IPS-20b (cell line): Measurements from ENCODE around the gene CFAP43.

ENCODE experiments used
- H3K27ac ChIP-seq: one replicate; pipeline ENCODE4 v1.5.1; 2013; ENCODE audit warnings: low read length
- H3K27me3 ChIP-seq: 2 replicates; pipeline ENCODE4 v1.6.1; 2013; ENCODE audit warnings: mild to moderate bottlenecking, low read length, inconsistent platforms; ENCODE audit not compliant: insufficient read depth
- H3K36me3 ChIP-seq: 2 replicates; pipeline ENCODE4 v1.6.1; 2013; ENCODE audit warnings: low read depth, mild to moderate bottlenecking, inconsistent platforms, low read length, moderate library complexity; ENCODE audit not compliant: insufficient read depth
- H3K4me1 ChIP-seq: 2 replicates; pipeline ENCODE4 v1.6.1; 2013; ENCODE audit warnings: mild to moderate bottlenecking, control low read depth, inconsistent platforms, low read length, moderate library complexity; ENCODE audit not compliant: insufficient read depth
- H3K4me3 ChIP-seq: 2 replicates; pipeline ENCODE4 v1.5.1; 2013; ENCODE audit warnings: mild to moderate bottlenecking, low read length, inconsistent platforms
- H3K9ac ChIP-seq: 2 replicates; pipeline ENCODE4 v1.6.1; 2013; ENCODE audit warnings: low read depth, mild to moderate bottlenecking, inconsistent platforms, low read length, moderate library complexity
- H3K9me3 ChIP-seq: 2 replicates; pipeline ENCODE4 v1.6.1; 2013; ENCODE audit warnings: mild to moderate bottlenecking, low read depth, low read length, inconsistent platforms; ENCODE audit not compliant: insufficient read depth

CFAP43 gene

GRCh38 chr10:104100795-104101194, 131.4 kb downstream of the CFAP43 start:
- no peak overlapping the region for H3K9ac ChIP-seq
- no peaks in the 10 kb centered on the region for H3K27me3 ChIP-seq
- no peaks in the 10 kb centered on the region for H3K36me3 ChIP-seq
- H3K27ac ChIP-seq, result no peak overlapping the region
- no peaks in the 10 kb centered on the region for H3K4me1 ChIP-seq
- no peak overlapping the region for H3K4me3 ChIP-seq
- H3K9me3 ChIP-seq, result peaks cover 10% of the 10 kb centered on the region; the same call in 1 of the 2 replicates

- no peaks in the 10 kb centered on the region for H3K27me3 ChIP-seq
- no peaks in the 10 kb centered on the region for H3K36me3 ChIP-seq
- H3K9ac ChIP-seq, result no peak overlapping the region
- no peak overlapping the region for H3K4me3 ChIP-seq
- H3K27ac ChIP-seq, result no peak overlapping the region
- H3K9me3 ChIP-seq, result peaks cover 10% of the 10 kb centered on the region; the same call in 1 of the 2 replicates
- H3K4me1 ChIP-seq, result no peaks in the 10 kb centered on the region
Measured at GRCh38 chr10:104099941-104100340, 132.2 kb downstream of the CFAP43 start.

GRCh38 chr10:104099269-104099668, 132.9 kb downstream of the CFAP43 start:
- no peak overlapping the region for H3K27ac ChIP-seq
- H3K4me1 ChIP-seq, result no peaks in the 10 kb centered on the region
- peaks cover 10% of the 10 kb centered on the region; the same call in 1 of the 2 replicates for H3K9me3 ChIP-seq

GRCh38 chr10:104098358-104098925, 133.7 kb downstream of the CFAP43 start:
- H3K27ac ChIP-seq, result no peak overlapping the region
- no peaks in the 10 kb centered on the region for H3K27me3 ChIP-seq
- H3K4me3 ChIP-seq, result no peak overlapping the region
- H3K9ac ChIP-seq, result no peak overlapping the region
- H3K4me1 ChIP-seq, result no peaks in the 10 kb centered on the region
- H3K9me3 ChIP-seq, result peaks cover 10% of the 10 kb centered on the region; the same call in 1 of the 2 replicates
- H3K36me3 ChIP-seq, result no peaks in the 10 kb centered on the region

More at GRCh38 chr10:104099269-104099668, 132.9 kb downstream of the CFAP43 start:
- Histone ChIP-seq H3K4me3 (no peak overlapping the region), H3K27me3 (no peaks in the 10 kb centered on the region), H3K9ac (no peak overlapping the region), H3K36me3 (no peaks in the 10 kb centered on the region)

- no peaks in the 10 kb centered on the region for H3K27me3 ChIP-seq
Measured at GRCh38 chr10:104096692-104097091, 135.5 kb downstream of the CFAP43 start.

GRCh38 chr10:104092749-104093148, 139.4 kb downstream of the CFAP43 start:
- Histone ChIP-seq H3K4me3 (no peak overlapping the region), H3K27ac (no peak overlapping the region), H3K9me3 (peaks cover 10% of the 10 kb centered on the region; the same call in 1 of the 2 replicates), H3K27me3 (no peaks in the 10 kb centered on the region), H3K36me3 (no peaks in the 10 kb centered on the region), H3K4me1 (peaks cover 16% of the 10 kb centered on the region), H3K9ac (no peak overlapping the region)

More at GRCh38 chr10:104096692-104097091, 135.5 kb downstream of the CFAP43 start:
- Histone ChIP-seq H3K4me1 (no peaks in the 10 kb centered on the region), H3K4me3 (no peak overlapping the region), H3K36me3 (no peaks in the 10 kb centered on the region), H3K27ac (no peak overlapping the region), H3K9ac (no peak overlapping the region), H3K9me3 (peaks cover 10% of the 10 kb centered on the region; the same call in 1 of the 2 replicates)

GRCh38 chr10:104090611-104091010, 141.6 kb downstream of the CFAP43 start:
- Histone ChIP-seq H3K4me1 (peaks cover 16% of the 10 kb centered on the region), H3K27me3 (no peaks in the 10 kb centered on the region), H3K9ac (no peak overlapping the region), H3K4me3 (no peak overlapping the region), H3K36me3 (no peaks in the 10 kb centered on the region), H3K27ac (no peak overlapping the region), H3K9me3 (no peaks in the 10 kb centered on the region)

GRCh38 chr10:104089621-104090020, 142.5 kb downstream of the CFAP43 start:
- H3K36me3 ChIP-seq, result no peaks in the 10 kb centered on the region
- H3K9ac ChIP-seq, result no peak overlapping the region
- H3K9me3 ChIP-seq, result no peaks in the 10 kb centered on the region
- no peak overlapping the region for H3K27ac ChIP-seq
- H3K27me3 ChIP-seq, result no peaks in the 10 kb centered on the region
- H3K4me1 ChIP-seq, result peaks cover 16% of the 10 kb centered on the region
- H3K4me3 ChIP-seq, result no peak overlapping the region

GRCh38 chr10:104088239-104088638, 143.9 kb downstream of the CFAP43 start:
- Histone ChIP-seq H3K27me3 (no peaks in the 10 kb centered on the region), H3K27ac (no peak overlapping the region), H3K9ac (no peak overlapping the region), H3K4me1 (peaks cover 16% of the 10 kb centered on the region), H3K4me3 (no peak overlapping the region), H3K9me3 (no peaks in the 10 kb centered on the region), H3K36me3 (no peaks in the 10 kb centered on the region)

GRCh38 chr10:104085801-104086400, 146.3 kb downstream of the CFAP43 start, which contains the start of gene COL17A1:
Gene COL17A1 (minus strand): TSS chr10:104085880. CDS start chr10:104080673, 5,207 bp downstream.
- Histone ChIP-seq H3K27ac (no peak within 1 kb of the TSS), H3K9ac (no peak within 1 kb of the TSS), H3K4me1 (peaks cover 17% of the 10 kb centered on the region), H3K27me3 (no peaks in the 10 kb centered on the region), H3K9me3 (no peaks in the 10 kb centered on the region), H3K36me3 (no peaks in the 10 kb centered on the region), H3K4me3 (no peak within 1 kb of the TSS)

- H3K9me3 ChIP-seq, result no peaks in the 10 kb centered on the region
- H3K4me1 ChIP-seq, result peaks cover 6% of the 10 kb centered on the region
- no peak overlapping the region for H3K9ac ChIP-seq
- H3K36me3 ChIP-seq, result no peaks in the 10 kb centered on the region
- no peaks in the 10 kb centered on the region for H3K27me3 ChIP-seq
- H3K27ac ChIP-seq, result no peak overlapping the region
- H3K4me3 ChIP-seq, result no peak overlapping the region
Measured at GRCh38 chr10:104084482-104085142, 147.6 kb downstream of the CFAP43 start.

GRCh38 chr10:104081998-104082397, 150.2 kb downstream of the CFAP43 start:
- Histone ChIP-seq H3K27me3 (no peaks in the 10 kb centered on the region), H3K4me1 (peaks cover 13% of the 10 kb centered on the region), H3K9ac (no peak overlapping the region), H3K27ac (no peak overlapping the region), H3K9me3 (no peaks in the 10 kb centered on the region), H3K36me3 (no peaks in the 10 kb centered on the region), H3K4me3 (no peak overlapping the region)
